Osteoblast (primary cell): ENCODE data around the gene NUCKS1. TPM values are rescaled to one million over a fixed set of nuclear protein-coding genes. Genes with fewer than 3 reads are reported as not detected.

Experiments
- DNase-seq: peaks from one replicate; pipeline ENCODE4 v3.0.0; 2011; ENCODE audit warnings: low spot score, mixed read lengths; ENCODE audit not compliant: insufficient read length; ENCODE audit errors: missing footprints
- H2AFZ ChIP-seq: 2 replicates; pipeline ENCODE4 v1.6.0; 2011; ENCODE audit warnings: mild to moderate bottlenecking, low read length
- H3K27ac ChIP-seq: 2 replicates; pipeline ENCODE4 v1.5.1; 2011; ENCODE audit warnings: mild to moderate bottlenecking, low read depth, low read length, moderate library complexity
- H3K27me3 ChIP-seq: 2 replicates; pipeline ENCODE4 v1.6.0; 2012; ENCODE audit warnings: mild to moderate bottlenecking, control low read depth, inconsistent platforms, low read length, moderate library complexity; ENCODE audit not compliant: insufficient read depth
- H3K36me3 ChIP-seq: 2 replicates; pipeline ENCODE4 v1.5.1; 2011; ENCODE audit warnings: mild to moderate bottlenecking, low read length, control low read depth, moderate library complexity; ENCODE audit not compliant: insufficient read depth
- H3K4me1 ChIP-seq: 2 replicates; pipeline ENCODE4 v1.5.1; 2011; ENCODE audit warnings: mild to moderate bottlenecking, low read length, control low read depth, moderate library complexity; ENCODE audit not compliant: insufficient read depth
- H3K4me2 ChIP-seq: 2 replicates; pipeline ENCODE4 v1.6.0; 2011; ENCODE audit warnings: mild to moderate bottlenecking, low read length; ENCODE audit not compliant: insufficient read depth
- H3K4me3 ChIP-seq: fragments of 200-600 bp; sonication (generic); 3 replicates; pipeline ENCODE4 v1.5.1; 2012; ENCODE audit warnings: mild to moderate bottlenecking, low read length, inconsistent platforms; ENCODE audit not compliant: insufficient read depth
- H3K79me2 ChIP-seq: 2 replicates; pipeline ENCODE4 v1.6.0; 2012; ENCODE audit warnings: mild to moderate bottlenecking, low read length, control low read depth, inconsistent platforms; ENCODE audit not compliant: insufficient read depth
- H3K9me3 ChIP-seq: 2 replicates; pipeline ENCODE4 v1.5.1; 2011; ENCODE audit warnings: low read depth, low read length, control low read depth
- H4K20me1 ChIP-seq: 2 replicates; pipeline ENCODE4 v1.6.0; 2012; ENCODE audit warnings: mild to moderate bottlenecking, low read length, control low read depth; ENCODE audit not compliant: insufficient read depth
- CTCF ChIP-seq: IDR thresholded peaks from 2 replicates; pipeline ENCODE4 v1.5.1; 2011; ENCODE audit warnings: mild to moderate bottlenecking, low read depth, low read length, moderate library complexity; ENCODE audit errors: extremely low read depth
- total RNA-seq: library from RNA; depleted of rRNA; stranded (reverse); fragments of >200 nt; gene quantifications from 2 replicates; pipeline ENCODE4 v1.2.3, GENCODE V29; 2012

The NUCKS1 gene
- total RNA-seq, 1 donor, result 140 TPM

GRCh38 chr1:205764578-205764977 lies 14.6 kb upstream of the NUCKS1 start:
- H3K27me3 ChIP-seq, result no peaks in the 10 kb centered on the region
- H3K9me3 ChIP-seq, result no peaks in the 10 kb centered on the region
- no peak for TF ChIP-seq CTCF
- H3K4me3 ChIP-seq, result no peak overlapping the region
- no peak overlapping the region for H3K4me2 ChIP-seq
- DNase-seq, result no peak
- no peak overlapping the region for H2AFZ ChIP-seq
- no peaks in the 10 kb centered on the region for H3K79me2 ChIP-seq
- H3K4me1 ChIP-seq, result no peaks in the 10 kb centered on the region
- no peak overlapping the region for H3K27ac ChIP-seq
- no peaks in the 10 kb centered on the region for H4K20me1 ChIP-seq
- H3K36me3 ChIP-seq, result no peaks in the 10 kb centered on the region

GRCh38 chr1:205763980-205764379 lies 14.0 kb upstream of the NUCKS1 start:
- Histone ChIP-seq H3K27ac (no peak overlapping the region), H3K9me3 (no peaks in the 10 kb centered on the region), H4K20me1 (no peaks in the 10 kb centered on the region), H3K36me3 (no peaks in the 10 kb centered on the region), H3K4me2 (no peak overlapping the region), H3K27me3 (no peaks in the 10 kb centered on the region), H3K4me1 (no peaks in the 10 kb centered on the region), H3K79me2 (no peaks in the 10 kb centered on the region), H3K4me3 (no peak overlapping the region), H2AFZ (no peak overlapping the region)
- DNase-seq, result no peak
- no peak for TF ChIP-seq CTCF

- TF ChIP-seq CTCF, result no peak
- Histone ChIP-seq H4K20me1 (no peaks in the 10 kb centered on the region), H3K4me3 (no peak overlapping the region), H2AFZ (no peak overlapping the region), H3K27me3 (no peaks in the 10 kb centered on the region), H3K27ac (no peak overlapping the region), H3K9me3 (no peaks in the 10 kb centered on the region), H3K79me2 (no peaks in the 10 kb centered on the region), H3K4me2 (no peak overlapping the region), H3K36me3 (no peaks in the 10 kb centered on the region), H3K4me1 (no peaks in the 10 kb centered on the region)
- no peak for DNase-seq
These were observed 10.6 kb upstream of the NUCKS1 start for GRCh38 chr1:205760606-205761005.

GRCh38 chr1:205756552-205756951 lies 6.6 kb upstream of the NUCKS1 start:
- Histone ChIP-seq H4K20me1 (no peaks in the 10 kb centered on the region), H3K36me3 (no peaks in the 10 kb centered on the region), H2AFZ (no peak overlapping the region), H3K27me3 (peaks cover 2% of the 10 kb centered on the region), H3K4me3 (no peak overlapping the region), H3K27ac (no peak overlapping the region), H3K4me1 (no peaks in the 10 kb centered on the region), H3K9me3 (no peaks in the 10 kb centered on the region), H3K79me2 (no peaks in the 10 kb centered on the region), H3K4me2 (no peak overlapping the region)
- DNase-seq, result no peak
- no peak for TF ChIP-seq CTCF
